Breast epithelium (tissue), 4 donors: ENCODE measurements around the gene HPDL. TPM values are rescaled to one million over a fixed set of nuclear protein-coding genes. Genes with fewer than 3 reads are reported as not detected.

ENCODE experiments used
- DNase-seq, 2 donors: peaks; one replicate each; pipeline ENCODE4 v3.0.0-alpha.2; 2019; ENCODE audit warnings: low spot score in 2 of 2
- H3K27ac ChIP-seq, 2 donors: fragments of 200-600 bp; sonication (generic) in 1 of 2; one replicate each; pipeline ENCODE4 v1.5.1; 2016 to 2019; ENCODE audit warnings: mild to moderate bottlenecking in 1 of 2
- H3K27me3 ChIP-seq, 2 donors: fragments of 200-600 bp; sonication (generic) in 1 of 2; one replicate each; pipeline versions ENCODE4 v1.5.1 to v1.6.0; 2017 to 2019; ENCODE audit warnings: control low read depth in 1 of 2, mild to moderate bottlenecking in 1 of 2
- H3K36me3 ChIP-seq: fragments of 200-600 bp; one replicate; pipeline ENCODE4 v1.5.1; 2019
- H3K4me1 ChIP-seq, 2 donors: fragments of 200-600 bp; sonication (generic); one replicate each; pipeline ENCODE4 v1.5.1; 2016 to 2019; ENCODE audit warnings: control low read depth in 1 of 2
- H3K4me3 ChIP-seq, 3 donors: fragments of 200-600 bp; sonication (generic); 1 replicate in 2 of 3; 2 replicates in 1 of 3; pipeline ENCODE4 v1.5.1; 2016 to 2019; ENCODE audit warnings: mild to moderate bottlenecking in 3 of 3, moderate library complexity in 2 of 3
- H3K9me3 ChIP-seq, 2 donors: fragments of 200-600 bp; sonication (generic) in 1 of 2; one replicate each; pipeline ENCODE4 v1.5.1; 2016 to 2019; ENCODE audit warnings: control low read depth in 1 of 2
- POLR2A ChIP-seq: fragments of 450-650 bp; IDR thresholded peaks from one replicate; pipeline ENCODE4 v1.6.1; 2016; ENCODE audit warnings: antibody characterized with exemption, mild to moderate bottlenecking, moderate library complexity
- POLR2AphosphoS5 ChIP-seq, 3 donors: sonication (generic); formaldehyde crosslinking; IDR thresholded peaks; one replicate each; pipeline ENCODE4 v1.6.1; 2017; ENCODE audit warnings: antibody characterized with exemption in 3 of 3
- intact Hi-C: fragments of 100-400 bp; cut with DNase I; formaldehyde crosslinking; loops from one replicate; pipeline ENCODE4 v1.15.1; 2023; ENCODE audit warnings: low total_unique reads
- total RNA-seq, 3 donors: library from RNA; depleted of rRNA; stranded (reverse); fragments of >200 nt; gene quantifications; one replicate each; pipeline ENCODE4 v1.1.0, GENCODE V29; 2016
- TF ChIP-seq, protein P1 (sequence below), 3 donors: fragments of 450-650 bp; IDR thresholded peaks; one replicate each; pipeline ENCODE4 v1.5.1; 2016 to 2017; ENCODE audit warnings: antibody characterized with exemption in 3 of 3, mild to moderate bottlenecking in 3 of 3, moderate library complexity in 3 of 3

The HPDL gene
- total RNA-seq, 3 donors from 2014 or later: 0.44 TPM; not detected in 2

DNA sequence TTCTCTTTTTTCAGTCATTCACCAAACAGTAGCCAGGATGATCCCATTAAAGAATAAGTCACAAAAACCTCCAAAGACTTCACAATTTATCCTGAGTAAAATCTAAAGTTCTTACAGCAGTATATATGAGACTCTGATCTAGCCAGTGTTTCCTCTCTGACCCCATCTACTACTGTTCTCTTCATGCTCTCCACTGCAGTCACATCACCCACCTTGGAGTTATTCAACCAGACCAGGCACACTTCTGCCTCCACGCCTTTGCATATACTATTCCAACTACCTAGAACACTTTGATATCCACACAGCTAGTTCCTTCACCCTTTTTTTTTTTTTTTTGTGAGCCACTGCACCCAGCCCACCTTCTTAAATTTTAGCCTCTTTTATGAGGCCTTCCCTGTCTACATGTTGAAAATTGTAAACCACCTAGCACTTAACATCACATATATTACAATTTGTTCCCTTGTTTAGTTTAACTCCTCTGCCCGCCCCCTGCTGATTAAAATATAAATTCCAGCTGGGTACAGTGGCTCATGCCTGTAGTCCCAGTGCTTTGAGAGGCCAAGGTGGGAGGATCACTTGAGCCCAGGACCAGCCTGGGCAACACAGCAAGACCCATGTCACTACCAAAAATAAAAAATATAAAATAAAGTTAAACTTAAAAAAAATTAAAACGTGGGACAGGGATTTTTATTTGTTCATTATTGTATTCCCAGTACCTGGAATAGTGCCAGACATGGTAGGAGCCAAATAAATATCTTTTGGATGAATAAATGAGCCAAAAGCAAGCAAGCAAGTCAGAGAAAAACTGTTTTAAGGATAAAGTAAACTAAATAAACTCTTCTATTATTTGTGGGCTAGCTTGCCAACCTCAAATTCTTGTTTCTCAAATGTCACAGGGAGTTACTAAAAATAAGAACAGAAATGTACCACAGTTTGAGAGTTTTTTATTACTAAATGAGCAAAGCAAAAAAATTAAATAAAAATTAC, 48.7 kb downstream of the HPDL start:
- intact Hi-C loops: no loop called here
- no peak for DNase-seq
- H3K4me1 ChIP-seq: no peaks in the 10 kb centered on the region
- no peak overlapping the region for H3K4me3 ChIP-seq
- no peaks in the 10 kb centered on the region for H3K36me3 ChIP-seq
- no peaks in the 10 kb centered on the region for H3K9me3 ChIP-seq
- no peak overlapping the region for H3K27ac ChIP-seq
- TF ChIP-seq POLR2AphosphoS5 (IDR thresholded peaks at IDR 0.05) (no peak), POLR2A (no peak)
- H3K27me3 ChIP-seq: no peaks in the 10 kb centered on the region

DNA sequence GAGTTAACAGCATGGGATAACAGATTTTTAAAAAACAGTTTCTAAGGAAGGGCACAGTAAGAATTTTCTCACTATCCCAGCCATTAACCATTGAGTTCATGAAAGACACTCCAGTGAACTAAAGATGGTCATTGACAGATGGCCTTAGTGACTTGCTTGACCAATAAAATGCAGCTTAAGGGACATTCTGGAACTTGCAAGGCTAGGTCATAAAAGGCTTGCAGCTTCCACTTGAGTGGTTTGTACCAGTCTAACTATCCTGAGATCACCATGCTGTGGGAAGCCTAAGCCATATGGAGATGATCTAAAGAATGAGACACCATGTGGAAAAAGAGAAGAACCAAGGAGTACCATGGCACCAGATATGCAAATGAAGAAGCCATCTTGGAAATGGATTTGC, 51.5 kb downstream of the HPDL start:
- Histone ChIP-seq H3K4me3 (no peak overlapping the region), H3K4me1 (no peaks in the 10 kb centered on the region), H3K9me3 (no peaks in the 10 kb centered on the region), H3K27ac (no peak overlapping the region), H3K27me3 (no peaks in the 10 kb centered on the region), H3K36me3 (no peaks in the 10 kb centered on the region)
- TF ChIP-seq, protein P1, sequence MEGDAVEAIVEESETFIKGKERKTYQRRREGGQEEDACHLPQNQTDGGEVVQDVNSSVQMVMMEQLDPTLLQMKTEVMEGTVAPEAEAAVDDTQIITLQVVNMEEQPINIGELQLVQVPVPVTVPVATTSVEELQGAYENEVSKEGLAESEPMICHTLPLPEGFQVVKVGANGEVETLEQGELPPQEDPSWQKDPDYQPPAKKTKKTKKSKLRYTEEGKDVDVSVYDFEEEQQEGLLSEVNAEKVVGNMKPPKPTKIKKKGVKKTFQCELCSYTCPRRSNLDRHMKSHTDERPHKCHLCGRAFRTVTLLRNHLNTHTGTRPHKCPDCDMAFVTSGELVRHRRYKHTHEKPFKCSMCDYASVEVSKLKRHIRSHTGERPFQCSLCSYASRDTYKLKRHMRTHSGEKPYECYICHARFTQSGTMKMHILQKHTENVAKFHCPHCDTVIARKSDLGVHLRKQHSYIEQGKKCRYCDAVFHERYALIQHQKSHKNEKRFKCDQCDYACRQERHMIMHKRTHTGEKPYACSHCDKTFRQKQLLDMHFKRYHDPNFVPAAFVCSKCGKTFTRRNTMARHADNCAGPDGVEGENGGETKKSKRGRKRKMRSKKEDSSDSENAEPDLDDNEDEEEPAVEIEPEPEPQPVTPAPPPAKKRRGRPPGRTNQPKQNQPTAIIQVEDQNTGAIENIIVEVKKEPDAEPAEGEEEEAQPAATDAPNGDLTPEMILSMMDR (IDR thresholded peaks at IDR 0.05): no peak
- TF ChIP-seq POLR2A (no peak), POLR2AphosphoS5 (IDR thresholded peaks at IDR 0.05) (no peak)
- intact Hi-C loops: no loop called here
- no peak for DNase-seq

Other genes with a start within 250 kb of the HPDL start
- 1 to 10 TPM; 1.6 to 4.5 (median 3.3) TPM for gene ZSWIM5, start 120.3 kb upstream of the HPDL start, total RNA-seq
- gene TOE1, start 13.3 kb downstream of the HPDL start, total RNA-seq: 10 to 100 TPM in 2 of 3 donors, 1 to 10 TPM in 1; 8.6 to 21.2 (median 11.1) TPM
- gene MUTYH, start 13.5 kb downstream of the HPDL start, total RNA-seq: 10 to 100 TPM; 16.8 to 26.2 (median 25.8) TPM
- 10 to 100 TPM in 2 of 3 donors, 1 to 10 TPM in 1; 6.2 to 19.2 (median 11.1) TPM for gene TESK2, start 164.3 kb downstream of the HPDL start, total RNA-seq
- 1 to 10 TPM in 2 of 3 donors, under 1 TPM in 1; 0.64 to 1.6 (median 1.3) TPM for gene CCDC163, start 173.2 kb downstream of the HPDL start, total RNA-seq
- gene MMACHC, start 173.4 kb downstream of the HPDL start, total RNA-seq: 1 to 10 TPM; 2.1 to 5.1 (median 3.6) TPM
- 100 to 1,000 TPM; 178 to 313 (median 308) TPM for gene PRDX1, start 195.0 kb downstream of the HPDL start, total RNA-seq
- gene AKR1A1, start 223.9 kb downstream of the HPDL start, total RNA-seq: 10 to 100 TPM; 85.5 to 96.0 (median 89.4) TPM